Liver (tissue), 3 donors: ENCODE data around the gene SLA2.

Source experiments
- GABPA ChIP-seq, 2 donors: IDR thresholded peaks in 1 of 2; conservative IDR thresholded peaks in 1 of 2; 2 replicates each; pipeline ENCODE4 v1.6.1; 2016; ENCODE audit warnings: antibody characterized with exemption in 2 of 2, mild to moderate bottlenecking in 1 of 2, moderate library complexity in 1 of 2
- JUND ChIP-seq, 2 donors: IDR thresholded peaks; 2 replicates each; pipeline ENCODE4 v1.6.1; 2016; ENCODE audit warnings: antibody characterized with exemption in 2 of 2
- RAD21 ChIP-seq, 2 donors: IDR thresholded peaks; 2 replicates each; pipeline ENCODE4 v1.6.1; 2016; ENCODE audit warnings: antibody characterized with exemption in 2 of 2, mild to moderate bottlenecking in 2 of 2
- TF ChIP-seq, protein P1 (sequence below): fragments of 150-350 bp; IDR thresholded peaks from 2 replicates; pipeline ENCODE4 v1.5.1; 2017; ENCODE audit warnings: improper control_type of control experiment, low read depth, low read length; ENCODE audit not compliant: missing input control
- TF ChIP-seq, protein P2 (sequence below): IDR thresholded peaks from 2 replicates; pipeline ENCODE4 v1.6.1; 2016; ENCODE audit warnings: antibody characterized with exemption
- donor health status: healthy.
- donor health status: healthy.

DNA sequence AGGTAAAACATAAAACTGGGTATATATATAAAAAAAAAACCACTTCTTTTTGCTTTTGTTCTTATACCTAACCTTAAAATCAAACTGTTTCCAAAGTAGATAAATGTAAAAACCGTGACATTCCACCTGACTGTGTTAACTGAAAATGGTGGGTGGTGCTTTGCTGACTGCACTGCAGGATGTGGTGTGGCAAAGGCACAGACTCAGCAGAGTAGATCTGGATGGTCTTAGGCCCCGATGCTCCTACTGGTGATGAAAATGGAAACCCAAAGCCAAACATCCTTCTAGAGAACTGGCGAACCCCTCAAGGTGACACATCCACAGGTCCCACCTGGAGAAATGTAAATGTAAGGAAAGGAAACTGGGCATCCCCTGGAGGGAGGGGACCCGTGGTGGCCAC, 63.7 kb downstream of the SLA2 start:
- TF ChIP-seq GABPA (IDR thresholded peaks at IDR 0.05 in 1 of 2, conservative IDR thresholded peaks at IDR 0.05 in 1 of 2), result no peak
- TF ChIP-seq, protein P1, sequence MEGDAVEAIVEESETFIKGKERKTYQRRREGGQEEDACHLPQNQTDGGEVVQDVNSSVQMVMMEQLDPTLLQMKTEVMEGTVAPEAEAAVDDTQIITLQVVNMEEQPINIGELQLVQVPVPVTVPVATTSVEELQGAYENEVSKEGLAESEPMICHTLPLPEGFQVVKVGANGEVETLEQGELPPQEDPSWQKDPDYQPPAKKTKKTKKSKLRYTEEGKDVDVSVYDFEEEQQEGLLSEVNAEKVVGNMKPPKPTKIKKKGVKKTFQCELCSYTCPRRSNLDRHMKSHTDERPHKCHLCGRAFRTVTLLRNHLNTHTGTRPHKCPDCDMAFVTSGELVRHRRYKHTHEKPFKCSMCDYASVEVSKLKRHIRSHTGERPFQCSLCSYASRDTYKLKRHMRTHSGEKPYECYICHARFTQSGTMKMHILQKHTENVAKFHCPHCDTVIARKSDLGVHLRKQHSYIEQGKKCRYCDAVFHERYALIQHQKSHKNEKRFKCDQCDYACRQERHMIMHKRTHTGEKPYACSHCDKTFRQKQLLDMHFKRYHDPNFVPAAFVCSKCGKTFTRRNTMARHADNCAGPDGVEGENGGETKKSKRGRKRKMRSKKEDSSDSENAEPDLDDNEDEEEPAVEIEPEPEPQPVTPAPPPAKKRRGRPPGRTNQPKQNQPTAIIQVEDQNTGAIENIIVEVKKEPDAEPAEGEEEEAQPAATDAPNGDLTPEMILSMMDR, result no peak
- TF ChIP-seq RAD21 (IDR thresholded peaks at IDR 0.05), result no peak
- no peak for TF ChIP-seq JUND (IDR thresholded peaks at IDR 0.05)
- TF ChIP-seq, protein P2, sequence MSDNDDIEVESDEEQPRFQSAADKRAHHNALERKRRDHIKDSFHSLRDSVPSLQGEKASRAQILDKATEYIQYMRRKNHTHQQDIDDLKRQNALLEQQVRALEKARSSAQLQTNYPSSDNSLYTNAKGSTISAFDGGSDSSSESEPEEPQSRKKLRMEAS, result no peak
